Activated T-cell treated with anti-CD3 and anti-CD28 coated beads for 48 hours (primary cell): Measurements from ENCODE around the gene CDKN2A.

ENCODE experiments used
- DNase-seq: peaks from one replicate; pipeline ENCODE4 v3.0.0-alpha.2; 2020; ENCODE audit warnings: low read depth

CDKN2A gene

GRCh38 chr9:21993893-21994555 lies at the start of gene CDKN2A:
Gene CDKN2A, minus strand, starts transcription at chr9:21994392.
- no peak for DNase-seq

GRCh38 chr9:22043928-22044327 lies 49.7 kb upstream of the CDKN2A start:
- no peak for DNase-seq

DNA sequence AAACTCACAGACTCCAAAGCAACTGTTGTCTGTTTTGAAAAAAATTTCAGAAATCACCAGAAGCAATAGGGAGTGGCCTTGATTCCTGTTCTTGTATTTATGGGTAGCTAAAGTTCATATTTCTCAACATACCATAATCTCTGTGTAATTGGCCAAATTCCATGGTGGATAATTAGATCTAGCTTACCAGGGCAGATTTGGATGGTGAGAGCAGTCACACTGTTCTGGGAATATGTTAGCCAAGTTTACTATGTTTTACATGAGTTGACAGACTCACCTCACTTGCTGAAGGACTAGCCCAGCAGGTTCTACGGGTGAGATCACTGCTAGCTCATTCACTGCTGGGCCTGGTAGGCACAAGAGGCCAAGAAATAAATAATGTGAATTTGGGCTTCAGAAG lies 47.6 kb upstream of the CDKN2A start:
- DNase-seq = no peak

DNA sequence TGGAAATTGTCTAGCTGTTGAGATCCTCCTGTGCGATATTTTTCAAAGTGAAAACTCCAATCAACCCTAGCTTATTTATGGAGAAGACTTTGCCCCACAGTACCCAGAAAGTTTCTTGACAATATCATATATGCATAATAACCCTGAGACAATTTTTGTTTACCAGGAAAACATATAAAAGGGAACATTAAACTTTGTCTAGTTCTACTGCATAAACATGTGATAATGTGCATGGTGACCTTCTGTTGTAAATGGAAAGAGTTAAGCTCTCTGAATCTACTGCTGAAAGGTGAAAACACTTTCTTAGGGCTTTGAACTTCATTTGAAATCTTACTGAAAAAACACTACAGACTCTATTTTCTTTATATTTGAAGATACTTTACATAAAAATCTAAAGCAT lies 47.2 kb upstream of the CDKN2A start:
- no peak for DNase-seq

DNA sequence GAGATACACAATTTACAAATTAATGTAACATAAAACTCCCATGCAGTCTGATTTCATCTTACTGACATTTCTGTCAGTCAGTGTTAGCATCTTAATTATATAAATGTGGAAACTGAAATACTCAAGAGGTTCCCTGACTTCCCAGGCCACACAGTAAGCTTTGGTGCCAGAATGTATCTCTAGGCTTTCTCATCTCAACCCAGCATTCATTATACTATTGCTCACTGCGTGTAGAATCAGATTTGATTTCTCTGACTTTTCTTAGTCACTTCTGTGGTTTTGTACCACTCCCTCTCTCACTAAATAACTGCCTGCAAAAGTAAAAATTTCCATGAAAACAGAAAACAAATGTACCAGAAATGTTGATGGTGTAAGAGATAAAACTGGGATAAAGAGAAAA lies 46.6 kb upstream of the CDKN2A start:
- no peak for DNase-seq

DNA sequence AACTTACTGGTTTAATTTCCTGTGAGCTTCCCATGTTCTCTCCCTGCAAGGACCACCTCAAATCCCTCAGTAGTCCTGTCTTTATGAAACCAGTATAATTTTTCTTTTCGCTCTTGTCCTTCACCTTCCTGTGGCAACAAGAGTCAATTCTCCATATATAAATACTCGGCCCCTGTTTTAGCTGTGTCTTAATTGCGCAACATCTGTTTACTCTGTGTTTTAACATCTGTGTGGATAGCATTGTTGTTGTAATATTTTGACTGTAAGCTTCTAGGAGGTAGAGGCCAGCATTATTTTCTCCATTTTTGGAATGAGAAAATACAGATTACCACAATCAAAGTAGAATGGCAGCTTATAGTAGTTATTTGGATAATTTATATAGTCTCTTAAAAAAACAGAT lies 45.1 kb upstream of the CDKN2A start:
- no peak for DNase-seq

DNA sequence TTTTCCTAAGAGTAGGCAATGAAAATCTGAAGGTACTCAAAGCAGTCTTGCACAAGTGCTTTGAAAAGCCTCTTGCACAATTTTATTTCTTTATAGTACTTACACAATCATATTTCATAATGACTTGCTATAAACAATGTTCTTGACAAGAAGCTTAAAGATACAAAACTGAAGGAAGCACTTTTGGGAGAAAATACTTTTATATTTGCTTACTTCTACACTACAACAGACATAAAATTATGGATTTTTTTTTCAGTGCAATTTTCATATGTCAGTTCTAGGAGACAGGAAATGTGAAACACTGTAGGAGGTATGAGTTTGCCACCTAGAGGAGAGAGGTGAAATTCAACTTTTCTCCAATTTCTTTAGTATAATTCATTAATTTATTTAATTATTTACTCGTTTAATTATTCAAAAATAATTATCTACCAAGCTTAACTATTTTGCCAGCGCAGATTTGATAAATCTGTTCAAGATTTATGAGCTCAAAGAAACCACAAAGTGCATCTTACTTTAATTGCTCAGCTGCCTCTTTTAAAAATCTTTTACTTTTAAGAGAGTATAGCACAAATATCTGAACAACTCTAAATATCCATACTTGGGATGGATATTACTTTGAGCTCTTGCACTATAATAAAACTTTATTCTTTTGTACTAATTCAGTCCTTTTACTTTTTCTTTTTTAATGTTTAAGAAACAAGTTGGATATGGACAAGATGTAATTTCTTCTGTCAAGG lies 43.9 kb upstream of the CDKN2A start:
- DNase-seq = no peak

- no peak for DNase-seq
Measured at GRCh38 chr9:22036866-22037626, 42.9 kb upstream of the CDKN2A start.

GRCh38 chr9:22035591-22036011 lies 41.4 kb upstream of the CDKN2A start:
- no peak for DNase-seq

DNA sequence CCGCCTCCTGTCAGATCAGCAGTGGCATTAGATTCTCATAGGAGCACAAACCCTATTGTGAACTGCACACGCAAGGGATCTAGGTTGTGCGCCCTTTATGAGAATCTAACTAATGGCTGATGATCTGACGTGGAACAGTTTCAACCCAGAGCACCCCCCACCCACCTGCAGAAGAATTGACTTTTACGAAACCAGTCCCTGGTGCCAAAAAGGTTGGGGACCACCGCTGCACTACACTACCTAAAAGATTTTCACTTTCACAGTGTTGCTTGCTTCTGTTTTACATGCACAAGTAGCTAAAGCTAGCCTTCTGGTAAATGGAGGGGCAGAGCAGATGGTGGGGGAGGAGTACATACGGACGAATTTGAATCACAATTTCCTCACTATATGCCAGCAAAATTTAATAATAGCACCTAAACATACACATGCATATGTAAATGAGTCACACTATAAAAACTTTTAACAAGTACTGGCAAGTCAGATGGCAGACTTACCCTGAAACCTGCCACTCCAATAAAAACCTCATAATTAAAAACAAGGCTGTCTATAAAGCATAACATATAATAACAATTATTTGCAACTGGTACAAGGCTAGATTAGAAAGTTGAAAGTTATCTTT lies 38.9 kb upstream of the CDKN2A start:
- no peak for DNase-seq

DNA sequence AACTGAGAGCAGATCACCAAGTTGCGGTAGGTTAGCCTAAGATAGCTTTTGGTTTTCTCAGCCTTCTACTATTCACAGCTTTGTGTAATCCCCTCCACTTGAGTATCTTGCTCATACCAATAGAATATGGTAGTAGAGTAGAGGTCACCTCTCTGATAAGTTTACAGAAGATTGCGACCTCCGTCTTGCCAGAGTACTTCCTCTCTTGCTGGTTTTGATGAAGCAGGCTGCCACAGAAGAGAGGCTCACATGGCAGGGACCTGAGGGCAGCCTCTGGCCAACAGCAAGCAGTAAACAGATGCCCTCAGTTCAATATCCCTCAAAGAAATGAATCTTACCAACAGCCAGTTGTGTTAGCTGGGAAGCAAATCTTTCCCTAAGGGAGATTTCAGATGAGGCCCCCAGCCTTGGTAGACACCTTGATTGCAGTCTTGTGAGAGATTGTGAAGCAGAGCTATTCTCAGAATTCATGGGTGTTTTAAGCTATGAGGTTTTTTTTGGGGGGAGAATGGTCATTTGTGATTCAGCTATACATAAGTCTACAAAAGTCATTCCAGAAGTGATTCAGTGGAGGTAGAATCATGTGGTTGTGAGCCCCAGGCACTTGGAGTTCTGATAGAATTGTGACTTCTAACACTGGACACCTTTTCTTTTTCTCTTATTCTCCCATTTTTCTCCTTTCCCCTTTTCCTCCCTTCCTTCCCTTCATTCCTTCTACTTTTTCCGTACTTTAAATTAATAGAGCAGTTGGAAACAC lies 37.6 kb upstream of the CDKN2A start:
- no peak for DNase-seq

DNA sequence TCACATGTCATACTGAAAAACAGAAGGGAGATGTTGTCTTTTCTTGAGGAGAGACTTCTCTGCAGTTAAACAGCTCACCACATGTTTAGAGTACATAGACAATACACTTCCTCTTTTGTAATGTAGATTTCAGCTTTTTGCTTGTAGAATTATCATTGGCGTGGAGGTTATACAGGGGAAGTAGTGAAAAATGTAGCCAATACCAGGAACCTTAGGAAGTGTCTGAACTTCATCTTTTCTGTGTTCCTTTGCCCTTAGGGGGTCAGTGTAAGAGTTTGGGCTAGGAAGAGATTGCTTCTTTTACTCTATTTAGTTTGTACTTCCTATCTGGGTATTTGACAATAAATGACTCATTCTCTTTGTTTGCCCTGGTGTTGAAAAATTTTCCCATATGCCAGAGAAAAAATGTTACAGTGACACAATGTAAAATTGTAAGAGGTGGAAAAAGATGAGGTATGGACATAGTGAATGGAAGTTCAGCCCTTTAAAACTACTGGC lies 36.0 kb upstream of the CDKN2A start:
- DNase-seq = no peak

DNA sequence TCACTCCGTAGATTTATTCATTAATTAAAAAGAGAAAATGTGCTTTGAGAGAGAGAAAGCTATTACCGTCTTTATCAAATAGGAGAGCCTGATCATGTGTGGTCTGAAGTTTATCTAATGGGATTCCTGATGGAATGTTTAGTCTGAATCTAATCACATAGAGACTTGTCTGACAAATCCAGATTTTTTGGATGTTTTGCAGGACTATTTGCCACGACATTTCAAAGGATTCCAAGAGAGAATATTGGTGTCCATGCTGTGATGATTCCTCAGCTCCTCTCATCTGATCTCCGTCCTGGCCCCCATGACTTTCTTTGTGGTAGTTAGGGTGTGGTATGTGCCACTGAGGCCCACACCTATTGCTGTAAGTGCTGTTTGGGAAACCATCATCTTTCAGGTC lies 35.0 kb upstream of the CDKN2A start:
- DNase-seq = no peak

GRCh38 chr9:22028394-22028793 lies 34.2 kb upstream of the CDKN2A start:
- no peak for DNase-seq

DNA sequence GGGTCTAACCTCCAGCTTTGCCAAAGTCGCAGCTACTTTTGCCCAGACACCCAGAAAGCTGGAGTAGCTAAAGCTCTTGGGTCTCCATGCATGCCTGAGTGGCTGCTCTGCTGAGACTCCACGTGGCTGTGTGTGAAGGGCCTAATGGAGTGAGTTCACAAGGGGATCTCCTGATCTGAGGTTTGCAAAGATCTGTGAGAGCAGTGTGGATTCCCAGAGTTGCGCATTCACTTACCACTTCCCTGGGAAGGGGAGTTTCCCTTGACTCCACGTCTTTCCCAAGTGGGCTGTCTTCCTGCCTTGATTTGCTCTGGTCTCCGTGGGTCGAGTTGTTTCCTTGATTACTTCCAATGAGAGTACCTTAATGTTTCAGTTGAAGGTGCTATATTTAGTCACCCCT lies 32.5 kb upstream of the CDKN2A start:
- no peak for DNase-seq

DNA sequence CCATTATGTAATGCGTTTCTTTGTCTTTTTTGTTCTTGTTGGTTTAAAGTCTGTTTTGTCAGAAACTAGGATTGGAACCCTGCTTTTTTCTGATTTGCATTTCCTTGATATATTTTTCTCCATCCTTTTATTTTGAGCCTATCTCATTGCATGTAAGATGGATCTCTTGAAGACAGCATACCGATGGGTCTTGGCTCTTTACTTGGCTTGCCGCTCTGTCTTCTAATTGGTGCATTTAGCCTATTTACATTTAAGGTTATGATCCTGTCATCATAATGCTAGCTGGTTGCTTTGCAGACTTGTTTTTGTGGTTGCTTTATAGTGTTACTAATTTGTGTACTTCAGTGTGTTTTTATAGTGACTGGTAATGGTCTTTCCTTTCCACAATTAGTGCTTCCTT lies 28.2 kb upstream of the CDKN2A start:
- DNase-seq = no peak

DNA sequence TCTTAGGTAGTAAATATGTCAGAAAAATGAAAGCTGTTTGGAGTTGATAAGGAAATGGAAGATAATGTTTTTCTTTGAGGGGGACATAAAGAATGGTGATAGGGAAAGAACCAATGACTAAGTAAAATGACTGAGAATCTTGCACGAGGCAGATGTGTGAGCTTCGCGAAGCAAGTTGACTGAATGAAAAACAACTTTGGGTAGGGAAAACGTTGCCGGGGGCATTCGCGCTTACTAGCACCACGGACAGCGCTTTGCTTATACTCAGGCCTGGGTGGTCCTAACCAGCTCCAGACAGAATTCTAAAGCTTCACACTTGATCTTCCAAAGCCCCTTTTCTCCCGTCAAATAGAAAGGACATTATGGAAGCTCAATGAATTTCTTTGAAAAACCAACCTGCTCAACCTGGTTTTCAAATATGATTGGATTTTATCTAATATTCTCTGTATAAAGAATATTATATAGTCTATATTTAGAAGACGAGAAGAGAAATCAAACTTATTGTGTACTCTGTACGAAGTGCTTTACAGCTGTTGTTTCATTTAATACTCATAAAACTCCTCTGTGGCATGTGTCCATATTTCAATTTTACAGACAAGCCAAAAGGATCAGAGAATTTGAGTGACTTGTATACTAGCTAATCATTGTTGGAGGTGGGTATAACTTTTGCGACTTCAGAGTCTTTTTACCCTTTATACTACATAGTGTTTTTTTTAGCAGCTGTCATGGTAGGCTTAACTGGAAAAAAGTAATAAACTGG lies 16.9 kb upstream of the CDKN2A start:
- no peak for DNase-seq

DNA sequence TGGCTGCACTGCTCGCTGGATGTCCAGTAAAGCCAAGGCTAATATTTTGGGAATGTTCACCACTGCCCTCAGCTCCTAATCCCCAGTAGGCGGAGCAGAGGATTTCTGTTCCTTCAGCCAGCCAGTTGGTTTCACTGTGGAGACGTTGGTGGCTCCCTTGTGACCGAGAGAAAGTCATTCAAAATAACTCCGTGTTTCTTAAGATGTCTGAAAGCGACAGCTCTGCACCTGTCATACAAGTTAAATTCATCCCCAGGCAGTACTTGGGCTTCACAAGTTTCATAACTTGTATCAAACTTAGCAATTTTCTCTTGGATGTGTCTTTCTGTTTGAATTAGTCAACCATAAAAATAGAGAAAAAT lies 15.3 kb upstream of the CDKN2A start:
- DNase-seq = no peak

DNA sequence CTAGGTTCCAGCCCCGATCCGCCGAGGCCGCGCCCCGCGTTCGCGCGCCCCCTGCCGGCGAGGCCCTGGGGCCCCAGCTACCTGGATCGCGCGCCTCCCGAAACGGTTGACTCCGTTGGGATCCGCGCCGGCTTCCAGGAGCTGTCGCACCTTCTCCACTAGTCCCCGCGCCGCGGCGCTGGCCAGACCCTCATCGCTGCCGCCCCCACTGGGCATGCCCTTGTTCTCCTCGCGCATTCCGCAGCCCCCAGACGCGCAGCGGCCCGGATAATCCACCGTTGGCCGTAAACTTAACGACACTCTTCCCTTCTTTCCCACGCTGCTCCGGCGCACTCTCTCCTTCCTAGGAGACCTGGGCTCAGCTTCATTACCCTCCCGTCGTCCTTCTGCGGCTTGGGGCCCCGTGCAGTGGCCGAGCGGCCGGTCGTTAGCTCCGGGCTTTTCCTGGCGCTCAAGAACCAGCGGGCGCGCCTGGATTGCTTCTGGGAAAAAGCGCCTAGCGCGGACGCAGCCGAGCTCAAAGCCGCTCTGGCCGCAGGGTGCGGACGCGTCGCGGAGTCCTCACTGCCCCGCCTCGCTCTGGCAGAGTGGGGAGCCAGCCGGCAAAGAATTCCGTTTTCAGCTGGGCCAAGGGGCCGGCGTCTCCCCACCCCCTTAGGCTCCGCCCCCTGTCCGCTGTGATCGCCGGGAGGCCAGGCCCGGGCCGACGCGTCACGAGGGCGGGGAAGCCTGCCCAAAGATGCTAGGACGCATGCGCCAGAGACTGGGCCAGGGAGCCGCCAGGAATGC lies 14.7 kb upstream of the CDKN2A start, which contains the start of gene CDKN2B:
Gene CDKN2B, minus strand, starts transcription at position 589 of the 789 bp plus-strand sequence. Its CDS starts 352 bp downstream, at position 237.
- DNase-seq = peak; percentile 73

DNA sequence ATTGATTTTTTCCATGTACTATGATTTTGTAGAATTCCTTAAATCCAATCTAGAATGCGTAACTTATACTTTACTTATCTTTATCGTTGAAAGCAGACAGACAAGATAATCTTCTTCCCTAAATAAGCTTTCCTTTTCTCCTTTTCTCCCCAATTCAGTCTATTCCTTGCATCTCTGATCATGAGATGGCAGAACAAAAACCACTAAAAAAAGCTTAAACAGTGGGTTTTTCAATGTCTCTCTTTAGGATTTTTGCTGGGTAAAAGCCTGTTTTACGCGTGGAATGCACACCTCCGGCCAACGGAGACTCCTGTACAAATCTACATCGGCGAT lies 14.2 kb upstream of the CDKN2A start:
- no peak for DNase-seq
